ENCODE data around the gene TBX20. TPM values are rescaled to one million over a fixed set of nuclear protein-coding genes. Genes with fewer than 3 reads are reported as not detected.
A peak's percentile ranks its signal among the peaks of the same experiment; 100 is the strongest.

The TBX20 gene
- not detected for total RNA-seq

GRCh38 chr7:35253710-35254495 lies at the start of gene TBX20:
TBX20 (minus strand) TSS chr7:35254100; CDS start chr7:35253620, 480 bp downstream.
- H3K9me3 Mint-ChIP-seq: peaks cover 4% of the 10 kb centered on the region
- intact Hi-C loops (cut with micrococcal nuclease): loop anchor here (10.0 kb wide), 1 partner anchor 69 kb away; no protein-coding TSS in a partner anchor
- H3K4me1 Mint-ChIP-seq (ENCODE audit: low read depth): peaks cover 25% of the 10 kb centered on the region
- peak within 1 kb of the TSS; percentile 60 for H3K4me3 Mint-ChIP-seq
- peak; percentile 31 for DNase-seq
- H3K36me3 Mint-ChIP-seq (ENCODE audit: low read depth): no peaks in the 10 kb centered on the region
- CTCF ChIA-PET: no interaction called here
- no peak within 1 kb of the TSS for H3K27ac Mint-ChIP-seq
- H3K27me3 Mint-ChIP-seq (ENCODE audit: low read depth): peaks cover 86% of the 10 kb centered on the region

GRCh38 chr7:35289376-35289775 lies 35.5 kb upstream of the TBX20 start:
- CTCF ChIA-PET: no interaction called here
- peaks cover 3% of the 10 kb centered on the region for H3K9me3 Mint-ChIP-seq
- no peaks in the 10 kb centered on the region for H3K4me1 Mint-ChIP-seq (ENCODE audit: low read depth)
- H3K27ac Mint-ChIP-seq: no peak overlapping the region
- H3K36me3 Mint-ChIP-seq (ENCODE audit: low read depth): no peaks in the 10 kb centered on the region
- peaks cover 3% of the 10 kb centered on the region for H3K27me3 Mint-ChIP-seq (ENCODE audit: low read depth)
- H3K4me3 Mint-ChIP-seq: no peak overlapping the region
- intact Hi-C loops (cut with micrococcal nuclease): no loop called here
- no peak for DNase-seq

- Mint-ChIP-seq H3K9me3 (no peaks in the 10 kb centered on the region), H3K36me3 (ENCODE audit: low read depth) (no peaks in the 10 kb centered on the region), H3K4me3 (no peak overlapping the region), H3K27me3 (ENCODE audit: low read depth) (peaks cover 7% of the 10 kb centered on the region), H3K4me1 (ENCODE audit: low read depth) (no peaks in the 10 kb centered on the region), H3K27ac (no peak overlapping the region)
- intact Hi-C loops (cut with micrococcal nuclease): no loop called here
- DNase-seq: no peak
- CTCF ChIA-PET: no interaction called here
Measured at GRCh38 chr7:35286986-35287385, 33.1 kb upstream of the TBX20 start.

- intact Hi-C loops (cut with micrococcal nuclease): no loop called here
- Mint-ChIP-seq H3K27ac (no peak overlapping the region), H3K4me1 (ENCODE audit: low read depth) (no peaks in the 10 kb centered on the region), H3K27me3 (ENCODE audit: low read depth) (peaks cover 8% of the 10 kb centered on the region), H3K4me3 (no peak overlapping the region), H3K9me3 (no peaks in the 10 kb centered on the region), H3K36me3 (ENCODE audit: low read depth) (no peaks in the 10 kb centered on the region)
- no peak for DNase-seq
- CTCF ChIA-PET: no interaction called here
Measured at GRCh38 chr7:35286422-35286821, 32.5 kb upstream of the TBX20 start.

- Mint-ChIP-seq H3K4me3 (no peak overlapping the region), H3K27ac (no peak overlapping the region), H3K27me3 (ENCODE audit: low read depth) (peaks cover 11% of the 10 kb centered on the region)
Measured at GRCh38 chr7:35285799-35286198, 31.9 kb upstream of the TBX20 start.

GRCh38 chr7:35280902-35281301 lies 27.0 kb upstream of the TBX20 start:
- H3K36me3 Mint-ChIP-seq (ENCODE audit: low read depth): no peaks in the 10 kb centered on the region
- DNase-seq: no peak
- intact Hi-C loops (cut with micrococcal nuclease): no loop called here
- peaks cover 13% of the 10 kb centered on the region for H3K27me3 Mint-ChIP-seq (ENCODE audit: low read depth)
- H3K4me1 Mint-ChIP-seq (ENCODE audit: low read depth): no peaks in the 10 kb centered on the region
- CTCF ChIA-PET: interaction anchor here (1.3 kb wide), 1 partner anchor 239 kb away, joined by 3 read pairs; no protein-coding TSS in a partner anchor
- no peaks in the 10 kb centered on the region for H3K9me3 Mint-ChIP-seq
- H3K27ac Mint-ChIP-seq: no peak overlapping the region
- H3K4me3 Mint-ChIP-seq: no peak overlapping the region

More at GRCh38 chr7:35285799-35286198, 31.9 kb upstream of the TBX20 start:
- intact Hi-C loops (cut with micrococcal nuclease): no loop called here
- no peak for DNase-seq
- CTCF ChIA-PET: no interaction called here
- H3K4me1 Mint-ChIP-seq (ENCODE audit: low read depth): no peaks in the 10 kb centered on the region
- H3K36me3 Mint-ChIP-seq (ENCODE audit: low read depth): no peaks in the 10 kb centered on the region
- no peaks in the 10 kb centered on the region for H3K9me3 Mint-ChIP-seq

GRCh38 chr7:35277359-35277758 lies 23.5 kb upstream of the TBX20 start:
- no peaks in the 10 kb centered on the region for H3K4me1 Mint-ChIP-seq (ENCODE audit: low read depth)
- H3K4me3 Mint-ChIP-seq: no peak overlapping the region
- no peaks in the 10 kb centered on the region for H3K36me3 Mint-ChIP-seq (ENCODE audit: low read depth)
- no peak overlapping the region for H3K27ac Mint-ChIP-seq
- H3K9me3 Mint-ChIP-seq: no peaks in the 10 kb centered on the region
- no peak for DNase-seq
- intact Hi-C loops (cut with micrococcal nuclease): no loop called here
- H3K27me3 Mint-ChIP-seq (ENCODE audit: low read depth): peaks cover 18% of the 10 kb centered on the region
- CTCF ChIA-PET: no interaction called here

GRCh38 chr7:35272246-35272645 lies 18.3 kb upstream of the TBX20 start:
- no peaks in the 10 kb centered on the region for H3K36me3 Mint-ChIP-seq (ENCODE audit: low read depth)
- DNase-seq: no peak
- CTCF ChIA-PET: interaction anchor here (0.5 kb wide), 1 partner anchor 25 kb away, joined by 4 read pairs; no protein-coding TSS in a partner anchor
- H3K4me1 Mint-ChIP-seq (ENCODE audit: low read depth): no peaks in the 10 kb centered on the region
- H3K4me3 Mint-ChIP-seq: no peak overlapping the region
- no peaks in the 10 kb centered on the region for H3K9me3 Mint-ChIP-seq
- H3K27me3 Mint-ChIP-seq (ENCODE audit: low read depth): peaks cover 16% of the 10 kb centered on the region
- no peak overlapping the region for H3K27ac Mint-ChIP-seq
- intact Hi-C loops (cut with micrococcal nuclease): no loop called here

GRCh38 chr7:35268953-35269352 lies 15.1 kb upstream of the TBX20 start:
- Mint-ChIP-seq H3K36me3 (ENCODE audit: low read depth) (no peaks in the 10 kb centered on the region), H3K4me3 (no peak overlapping the region), H3K27me3 (ENCODE audit: low read depth) (peaks cover 27% of the 10 kb centered on the region), H3K4me1 (ENCODE audit: low read depth) (no peaks in the 10 kb centered on the region), H3K9me3 (no peaks in the 10 kb centered on the region), H3K27ac (no peak overlapping the region)
- DNase-seq: no peak
- CTCF ChIA-PET: no interaction called here
- intact Hi-C loops (cut with micrococcal nuclease): no loop called here

GRCh38 chr7:35267411-35267810 lies 13.5 kb upstream of the TBX20 start:
- H3K4me1 Mint-ChIP-seq (ENCODE audit: low read depth): no peaks in the 10 kb centered on the region
- no peak overlapping the region for H3K4me3 Mint-ChIP-seq
- no peaks in the 10 kb centered on the region for H3K36me3 Mint-ChIP-seq (ENCODE audit: low read depth)
- H3K27me3 Mint-ChIP-seq (ENCODE audit: low read depth): peaks cover 39% of the 10 kb centered on the region
- H3K27ac Mint-ChIP-seq: no peak overlapping the region
- intact Hi-C loops (cut with micrococcal nuclease): no loop called here
- no peaks in the 10 kb centered on the region for H3K9me3 Mint-ChIP-seq
- no peak for DNase-seq
- CTCF ChIA-PET: no interaction called here

GRCh38 chr7:35263396-35263795 lies 9.5 kb upstream of the TBX20 start:
- CTCF ChIA-PET: interaction anchor here (1.1 kb wide), 1 partner anchor 10 kb away, joined by 3 read pairs; no protein-coding TSS in a partner anchor
- Mint-ChIP-seq H3K27me3 (ENCODE audit: low read depth) (peaks cover 61% of the 10 kb centered on the region), H3K4me3 (no peak overlapping the region), H3K4me1 (ENCODE audit: low read depth) (peaks cover 5% of the 10 kb centered on the region), H3K9me3 (no peaks in the 10 kb centered on the region), H3K36me3 (ENCODE audit: low read depth) (no peaks in the 10 kb centered on the region), H3K27ac (no peak overlapping the region)
- DNase-seq: no peak
- intact Hi-C loops (cut with micrococcal nuclease): no loop called here

GRCh38 chr7:35261476-35262285 lies 7.8 kb upstream of the TBX20 start:
- CTCF ChIA-PET: no interaction called here
- Mint-ChIP-seq H3K4me1 (ENCODE audit: low read depth) (peaks cover 10% of the 10 kb centered on the region), H3K9me3 (no peaks in the 10 kb centered on the region), H3K27ac (no peak overlapping the region), H3K27me3 (ENCODE audit: low read depth) (peaks cover 73% of the 10 kb centered on the region), H3K36me3 (ENCODE audit: low read depth) (no peaks in the 10 kb centered on the region), H3K4me3 (no peak overlapping the region)
- intact Hi-C loops (cut with micrococcal nuclease): no loop called here
- DNase-seq: no peak

All from activated naive CD4-positive, alpha-beta T cell treated with anti-CD3 and anti-CD28 coated beads for 36 hours (primary cell).